ENCODE data around the gene CDC42SE2. TPM values are rescaled to one million over a fixed set of nuclear protein-coding genes. Genes with fewer than 3 reads are reported as not detected.

CDC42SE2 gene
- total RNA-seq, 1 experiment from 2014 or later = 23.2 TPM

DNA sequence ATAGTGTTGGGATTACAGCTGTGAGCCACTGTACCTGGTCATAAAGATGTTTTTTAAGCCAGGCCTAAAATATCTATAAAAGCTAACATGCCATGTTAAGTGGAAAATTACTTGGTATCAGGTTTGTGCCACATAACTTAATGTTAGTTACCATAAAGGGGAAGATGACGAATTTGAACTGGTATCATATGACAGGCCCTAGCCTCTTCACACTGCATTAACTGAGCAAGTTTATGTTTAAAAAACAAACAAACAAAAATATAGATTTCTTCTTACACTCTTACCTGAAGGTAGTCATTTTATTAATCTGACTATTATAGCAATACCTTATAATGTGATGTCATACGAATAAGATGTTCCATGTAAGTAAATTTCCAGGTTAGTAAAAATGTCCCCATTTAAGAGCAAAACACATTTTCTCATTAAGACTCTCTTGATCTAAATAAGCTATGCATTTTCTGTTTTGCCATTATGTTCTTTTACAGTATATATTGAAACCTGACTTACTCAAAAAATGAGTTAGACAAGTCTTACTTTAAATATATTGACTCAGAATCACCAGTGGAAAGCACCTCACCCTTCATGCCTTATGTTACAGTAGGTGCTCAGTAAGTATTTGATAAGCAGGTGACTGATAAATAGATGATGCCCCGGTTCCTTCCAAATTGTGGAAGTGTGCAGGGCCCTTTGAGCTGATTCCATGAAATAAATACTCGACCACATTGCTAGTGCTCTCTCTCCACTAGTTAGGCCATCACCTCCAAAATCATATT is 125.4 kb downstream of the CDC42SE2 start:
- Histone ChIP-seq H3K23me2 (ENCODE audit: insufficient read length, low read depth, low read length, poor library complexity, severe bottlenecking) (no peaks in the 10 kb centered on the region), H2BK15ac (ENCODE audit: low read depth, low read length) (no peak overlapping the region), H4K91ac (ENCODE audit: insufficient read length, low read depth, low read length) (no peak overlapping the region)

More for the DNA sequence above, 125.4 kb downstream of the CDC42SE2 start:
- Histone ChIP-seq H3K56ac (ENCODE audit: insufficient read length, low read depth, low read length) (no peak overlapping the region), H3K23ac (ENCODE audit: insufficient read length, low read depth, low read length) (no peak overlapping the region), H3K79me1 (ENCODE audit: insufficient read depth, low read depth, low read length, poor library complexity, severe bottlenecking) (no peaks in the 10 kb centered on the region), H2BK12ac (ENCODE audit: insufficient read length, low read depth, low read length) (no peak overlapping the region), H3K18ac (ENCODE audit: insufficient read length, low read depth, low read length) (no peak overlapping the region), H4K20me1 (ENCODE audit: control insufficient read depth, insufficient read depth, insufficient read length) (no peaks in the 10 kb centered on the region), H3K79me2 (ENCODE audit: insufficient read depth, low read length) (no peaks in the 10 kb centered on the region), H2AK5ac (ENCODE audit: insufficient read length, low read length) (no peak overlapping the region), H3K27me3 (ENCODE audit: insufficient read depth, low read length) (no peaks in the 10 kb centered on the region), H3T11ph (ENCODE audit: low read length) (no peak overlapping the region), H3K4me1 (ENCODE audit: insufficient read depth, low read length) (no peaks in the 10 kb centered on the region), H3K9ac (ENCODE audit: extremely low read depth, insufficient read length, low read length) (no peak overlapping the region), H3K4me2 (ENCODE audit: insufficient read depth, insufficient read length, low read length) (no peak overlapping the region), H3K27ac (ENCODE audit: insufficient read length, low read depth, low read length) (no peak overlapping the region), H2BK120ac (ENCODE audit: low read depth, low read length, poor library complexity, severe bottlenecking) (no peak overlapping the region), H3K4ac (ENCODE audit: low read depth, low read length) (no peak overlapping the region), H4K8ac (replicated peaks; ENCODE audit: insufficient read length, low read depth, low read length) (no peak overlapping the region), H4K5ac (ENCODE audit: insufficient read length, low read depth, low read length) (no peak overlapping the region), H3K14ac (ENCODE audit: insufficient read depth, low read length) (no peak overlapping the region), H2BK20ac (ENCODE audit: low read depth, low read length, poor library complexity, severe bottlenecking) (no peak overlapping the region), H2AFZ (ENCODE audit: low read length) (no peak overlapping the region), H3K9me3 (ENCODE audit: control insufficient read depth, low read depth, low read length) (no peaks in the 10 kb centered on the region), H2BK5ac (ENCODE audit: insufficient read length, low read length) (no peak overlapping the region)
- no peak overlapping the region for H3K27ac Mint-ChIP-seq
- DNase-seq = no peak
- TF ChIP-seq, protein P1, sequence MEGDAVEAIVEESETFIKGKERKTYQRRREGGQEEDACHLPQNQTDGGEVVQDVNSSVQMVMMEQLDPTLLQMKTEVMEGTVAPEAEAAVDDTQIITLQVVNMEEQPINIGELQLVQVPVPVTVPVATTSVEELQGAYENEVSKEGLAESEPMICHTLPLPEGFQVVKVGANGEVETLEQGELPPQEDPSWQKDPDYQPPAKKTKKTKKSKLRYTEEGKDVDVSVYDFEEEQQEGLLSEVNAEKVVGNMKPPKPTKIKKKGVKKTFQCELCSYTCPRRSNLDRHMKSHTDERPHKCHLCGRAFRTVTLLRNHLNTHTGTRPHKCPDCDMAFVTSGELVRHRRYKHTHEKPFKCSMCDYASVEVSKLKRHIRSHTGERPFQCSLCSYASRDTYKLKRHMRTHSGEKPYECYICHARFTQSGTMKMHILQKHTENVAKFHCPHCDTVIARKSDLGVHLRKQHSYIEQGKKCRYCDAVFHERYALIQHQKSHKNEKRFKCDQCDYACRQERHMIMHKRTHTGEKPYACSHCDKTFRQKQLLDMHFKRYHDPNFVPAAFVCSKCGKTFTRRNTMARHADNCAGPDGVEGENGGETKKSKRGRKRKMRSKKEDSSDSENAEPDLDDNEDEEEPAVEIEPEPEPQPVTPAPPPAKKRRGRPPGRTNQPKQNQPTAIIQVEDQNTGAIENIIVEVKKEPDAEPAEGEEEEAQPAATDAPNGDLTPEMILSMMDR (conservative IDR thresholded peaks at IDR 0.05) = no peak
- H3K4me3 Mint-ChIP-seq = no peak overlapping the region
- H3K4me1 Mint-ChIP-seq = peaks cover 0 to 8% of the 10 kb centered on the region in 2 experiments; a peak in 2 of 4 replicates
- no peaks in the 10 kb centered on the region; the same call in 1 of the 2 replicates for H3K27me3 Mint-ChIP-seq (ENCODE audit: low read depth)
- H3K36me3 Mint-ChIP-seq (ENCODE audit: insufficient read depth in 1 of 3, low read depth in 3 of 3) = peaks cover 4 to 27% (median 17%) of the 10 kb centered on the region in 3 experiments; a peak in 5 of 7 replicates
- H3K9me3 Mint-ChIP-seq = no peaks in the 10 kb centered on the region
- WGBS (ENCODE audit: extremely low coverage, insufficient read length, low lambda C conversion rate) = no CpG with 5 or more reads among the region's 4 CpGs
